ENCODE measurements around the gene C2orf81.

DNA sequence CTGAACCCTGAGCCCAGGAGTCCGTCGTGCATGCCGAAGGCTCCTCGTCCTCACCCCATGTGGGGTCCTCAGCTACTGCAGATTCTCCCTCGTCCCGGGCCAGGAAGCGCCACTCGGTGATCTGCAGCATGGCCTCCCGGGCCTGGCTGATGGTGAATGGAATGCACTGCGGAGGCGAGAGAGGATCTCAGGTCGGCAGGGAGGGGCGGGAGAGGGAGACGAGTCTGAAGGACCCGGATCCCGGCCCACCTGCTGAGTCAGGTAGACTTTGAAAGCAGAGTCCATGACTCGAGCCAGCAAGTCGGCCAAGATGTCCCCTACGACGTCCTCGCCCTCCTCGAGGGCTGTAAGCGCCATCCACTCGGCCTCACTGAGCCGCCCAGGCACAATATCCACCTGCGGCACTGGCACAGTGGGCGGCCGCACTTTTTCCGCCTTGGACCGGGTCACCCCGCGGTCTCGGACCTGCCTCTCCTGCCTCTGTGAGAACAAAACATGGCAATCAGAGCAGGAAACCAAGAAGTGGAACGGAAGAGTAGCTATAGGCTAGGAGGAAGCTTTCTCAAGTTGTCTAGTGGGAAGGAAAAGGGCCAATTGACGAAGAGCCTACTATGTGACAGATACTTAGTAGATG is 5.5 kb downstream of the C2orf81 start:
- TF ChIP-seq, protein P1, sequence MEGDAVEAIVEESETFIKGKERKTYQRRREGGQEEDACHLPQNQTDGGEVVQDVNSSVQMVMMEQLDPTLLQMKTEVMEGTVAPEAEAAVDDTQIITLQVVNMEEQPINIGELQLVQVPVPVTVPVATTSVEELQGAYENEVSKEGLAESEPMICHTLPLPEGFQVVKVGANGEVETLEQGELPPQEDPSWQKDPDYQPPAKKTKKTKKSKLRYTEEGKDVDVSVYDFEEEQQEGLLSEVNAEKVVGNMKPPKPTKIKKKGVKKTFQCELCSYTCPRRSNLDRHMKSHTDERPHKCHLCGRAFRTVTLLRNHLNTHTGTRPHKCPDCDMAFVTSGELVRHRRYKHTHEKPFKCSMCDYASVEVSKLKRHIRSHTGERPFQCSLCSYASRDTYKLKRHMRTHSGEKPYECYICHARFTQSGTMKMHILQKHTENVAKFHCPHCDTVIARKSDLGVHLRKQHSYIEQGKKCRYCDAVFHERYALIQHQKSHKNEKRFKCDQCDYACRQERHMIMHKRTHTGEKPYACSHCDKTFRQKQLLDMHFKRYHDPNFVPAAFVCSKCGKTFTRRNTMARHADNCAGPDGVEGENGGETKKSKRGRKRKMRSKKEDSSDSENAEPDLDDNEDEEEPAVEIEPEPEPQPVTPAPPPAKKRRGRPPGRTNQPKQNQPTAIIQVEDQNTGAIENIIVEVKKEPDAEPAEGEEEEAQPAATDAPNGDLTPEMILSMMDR (IDR thresholded peaks at IDR 0.05; ENCODE audit: insufficient read depth, low read depth, low read length): no peak
- no peak for TF ChIP-seq EZH2 (IDR thresholded peaks at IDR 0.05; ENCODE audit: insufficient read depth, low read length)
